ENCODE measurements around the gene ZNF236.

The ZNF236 gene

GRCh38 chr18:76981396-76981968, 159.1 kb downstream of the ZNF236 start:
- no peak for DNase-seq (ENCODE audit: low read depth)
- peak overlapping the region; percentile 19; the same call in 1 of the 2 replicates for H3K4me3 ChIP-seq (ENCODE audit: low read depth, low read length)
- TF ChIP-seq CTCF (IDR thresholded peaks at IDR 0.05; ENCODE audit: low read depth, low read length, missing control alignments): peak; percentile 19

GRCh38 chr18:76982038-76982437, 159.7 kb downstream of the ZNF236 start:
- DNase-seq (ENCODE audit: low read depth): no peak
- no peak for TF ChIP-seq CTCF (IDR thresholded peaks at IDR 0.05; ENCODE audit: low read depth, low read length, missing control alignments)
- H3K4me3 ChIP-seq (ENCODE audit: low read depth, low read length): no peak overlapping the region

GRCh38 chr18:76982841-76983583, 160.7 kb downstream of the ZNF236 start:
- TF ChIP-seq CTCF (IDR thresholded peaks at IDR 0.05; ENCODE audit: low read depth, low read length, missing control alignments): peak; percentile 95
- H3K4me3 ChIP-seq (ENCODE audit: low read depth, low read length): no peak overlapping the region
- DNase-seq (ENCODE audit: low read depth): peak; percentile 37

- H3K4me3 ChIP-seq (ENCODE audit: low read depth, low read length): no peak overlapping the region
- DNase-seq (ENCODE audit: low read depth): no peak
- no peak for TF ChIP-seq CTCF (IDR thresholded peaks at IDR 0.05; ENCODE audit: low read depth, low read length, missing control alignments)
Observed at GRCh38 chr18:76983613-76984051, 161.3 kb downstream of the ZNF236 start.

GRCh38 chr18:76984193-76985155, 162.1 kb downstream of the ZNF236 start:
- DNase-seq (ENCODE audit: low read depth): no peak
- no peak overlapping the region for H3K4me3 ChIP-seq (ENCODE audit: low read depth, low read length)
- TF ChIP-seq CTCF (IDR thresholded peaks at IDR 0.05; ENCODE audit: low read depth, low read length, missing control alignments): no peak

GRCh38 chr18:76985156-76985950, 163.0 kb downstream of the ZNF236 start:
- no peak overlapping the region for H3K4me3 ChIP-seq (ENCODE audit: low read depth, low read length)
- no peak for TF ChIP-seq CTCF (IDR thresholded peaks at IDR 0.05; ENCODE audit: low read depth, low read length, missing control alignments)
- DNase-seq (ENCODE audit: low read depth): no peak

All from GM12864 (cell line).